ENCODE results near the gene FARS2. TPM values are rescaled to one million over a fixed set of nuclear protein-coding genes. Genes with fewer than 3 reads are reported as not detected.

FARS2 gene
- total and polyA plus RNA-seq, 2 of the 13 experiments (the other 11 are each of a cell fraction or from before 2014, with no cell fraction given) = 15.4 to 26.0 TPM

- in situ Hi-C loops (cut with HindIII; ENCODE audit: extremely low pct_ligation_motif_present, low pct_unique_long_range_greater_than_20kb) = no loop called here
- no TSS peak for BruUV-seq (replicated peaks)
Measured at GRCh38 chr6:5220443-5220842, 40.9 kb upstream of the FARS2 start.

More at GRCh38 chr6:5220443-5220842, 40.9 kb upstream of the FARS2 start:
- no peak overlapping the region for H3K4me2 ChIP-seq (ENCODE audit: low read depth, low read length)
- WGBS (ENCODE audit: low lambda C conversion rate) = 100% methylated on average over 1 of the region's 1 CpG
- H3K4me1 ChIP-seq (ENCODE audit: insufficient read depth, low read length) = no peaks in the 10 kb centered on the region
- H3K79me2 ChIP-seq (ENCODE audit: insufficient read depth, low read length) = no peaks in the 10 kb centered on the region
- no peak for DNase-seq (ENCODE audit: low spot score)
- ChIA-PET POLR2A (no interaction called here), CTCF (ENCODE audit: low intra/inter-chr PET ratio, low total read pairs) (no interaction called here)
- no peak overlapping the region for H2AFZ ChIP-seq (ENCODE audit: low read length)
- no peaks in the 10 kb centered on the region for H3K27me3 ChIP-seq (ENCODE audit: control insufficient read depth in 1 of 2, insufficient read depth in 2 of 2, low read length in 2 of 2)
- no peak for FAIRE-seq
- H3K27ac ChIP-seq (ENCODE audit: extremely low read length, insufficient read depth, low read length) = no peak overlapping the region
- no peak for ATAC-seq
- H3K9ac ChIP-seq (ENCODE audit: insufficient read depth, low read depth, low read length) = no peak overlapping the region
- H3K9me3 ChIP-seq (ENCODE audit: low read length) = no peaks in the 10 kb centered on the region
- peaks cover 6 to 24% of the 10 kb centered on the region in 2 experiments; a peak in 4 of 5 replicates for H3K36me3 ChIP-seq (replicated peaks in 1 of 2; ENCODE audit: control insufficient read depth in 1 of 2, insufficient read depth in 2 of 2, low read length in 2 of 2)
- intact Hi-C loops (cut with micrococcal nuclease; ENCODE audit: unreplicated experiment) = no loop called here
- H3K4me3 ChIP-seq (replicated peaks in 1 of 3; ENCODE audit: insufficient read depth in 1 of 3, low read depth in 2 of 3, low read length in 3 of 3) = no peak overlapping the region
- H4K20me1 ChIP-seq (ENCODE audit: insufficient read depth, low read length) = no peaks in the 10 kb centered on the region
- TF ChIP-seq KLF16 (CRISPR knock-in tag; IDR thresholded peaks at IDR 0.05) (no peak), CHCHD3 (CRISPR knock-in tag; IDR thresholded peaks at IDR 0.05) (no peak), ZNF703 (CRISPR knock-in tag; IDR thresholded peaks at IDR 0.05; ENCODE audit: borderline replicate concordance) (no peak), GATAD2A (CRISPR knock-in tag; IDR thresholded peaks at IDR 0.05) (no peak), SP140L (CRISPR knock-in tag; IDR thresholded peaks at IDR 0.05; ENCODE audit: borderline replicate concordance) (no peak), SIX1 (CRISPR knock-in tag; IDR thresholded peaks at IDR 0.05; ENCODE audit: borderline replicate concordance) (no peak), ZBTB1 (CRISPR knock-in tag; IDR thresholded peaks at IDR 0.05; ENCODE audit: borderline replicate concordance) (no peak), ZNF724P (CRISPR knock-in tag; IDR thresholded peaks at IDR 0.05; ENCODE audit: borderline replicate concordance) (no peak), ATAD3A (CRISPR knock-in tag; IDR thresholded peaks at IDR 0.05) (no peak), MEIS2 (CRISPR knock-in tag; IDR thresholded peaks at IDR 0.05) (no peak), ZNF326 (CRISPR knock-in tag; IDR thresholded peaks at IDR 0.05; ENCODE audit: borderline replicate concordance) (no peak), KDM2A (CRISPR knock-in tag; IDR thresholded peaks at IDR 0.05; ENCODE audit: borderline replicate concordance, low read depth) (no peak), ZNF207 (IDR thresholded peaks at IDR 0.05; ENCODE audit: borderline replicate concordance) (no peak), TFAP4 (IDR thresholded peaks at IDR 0.05; ENCODE audit: borderline replicate concordance, low read depth) (no peak), ZNF484 (CRISPR knock-in tag; IDR thresholded peaks at IDR 0.05; ENCODE audit: borderline replicate concordance, low read depth) (no peak), CREBL2 (CRISPR knock-in tag; IDR thresholded peaks at IDR 0.05; ENCODE audit: borderline replicate concordance) (no peak)
- TF ChIP-seq, protein P1, sequence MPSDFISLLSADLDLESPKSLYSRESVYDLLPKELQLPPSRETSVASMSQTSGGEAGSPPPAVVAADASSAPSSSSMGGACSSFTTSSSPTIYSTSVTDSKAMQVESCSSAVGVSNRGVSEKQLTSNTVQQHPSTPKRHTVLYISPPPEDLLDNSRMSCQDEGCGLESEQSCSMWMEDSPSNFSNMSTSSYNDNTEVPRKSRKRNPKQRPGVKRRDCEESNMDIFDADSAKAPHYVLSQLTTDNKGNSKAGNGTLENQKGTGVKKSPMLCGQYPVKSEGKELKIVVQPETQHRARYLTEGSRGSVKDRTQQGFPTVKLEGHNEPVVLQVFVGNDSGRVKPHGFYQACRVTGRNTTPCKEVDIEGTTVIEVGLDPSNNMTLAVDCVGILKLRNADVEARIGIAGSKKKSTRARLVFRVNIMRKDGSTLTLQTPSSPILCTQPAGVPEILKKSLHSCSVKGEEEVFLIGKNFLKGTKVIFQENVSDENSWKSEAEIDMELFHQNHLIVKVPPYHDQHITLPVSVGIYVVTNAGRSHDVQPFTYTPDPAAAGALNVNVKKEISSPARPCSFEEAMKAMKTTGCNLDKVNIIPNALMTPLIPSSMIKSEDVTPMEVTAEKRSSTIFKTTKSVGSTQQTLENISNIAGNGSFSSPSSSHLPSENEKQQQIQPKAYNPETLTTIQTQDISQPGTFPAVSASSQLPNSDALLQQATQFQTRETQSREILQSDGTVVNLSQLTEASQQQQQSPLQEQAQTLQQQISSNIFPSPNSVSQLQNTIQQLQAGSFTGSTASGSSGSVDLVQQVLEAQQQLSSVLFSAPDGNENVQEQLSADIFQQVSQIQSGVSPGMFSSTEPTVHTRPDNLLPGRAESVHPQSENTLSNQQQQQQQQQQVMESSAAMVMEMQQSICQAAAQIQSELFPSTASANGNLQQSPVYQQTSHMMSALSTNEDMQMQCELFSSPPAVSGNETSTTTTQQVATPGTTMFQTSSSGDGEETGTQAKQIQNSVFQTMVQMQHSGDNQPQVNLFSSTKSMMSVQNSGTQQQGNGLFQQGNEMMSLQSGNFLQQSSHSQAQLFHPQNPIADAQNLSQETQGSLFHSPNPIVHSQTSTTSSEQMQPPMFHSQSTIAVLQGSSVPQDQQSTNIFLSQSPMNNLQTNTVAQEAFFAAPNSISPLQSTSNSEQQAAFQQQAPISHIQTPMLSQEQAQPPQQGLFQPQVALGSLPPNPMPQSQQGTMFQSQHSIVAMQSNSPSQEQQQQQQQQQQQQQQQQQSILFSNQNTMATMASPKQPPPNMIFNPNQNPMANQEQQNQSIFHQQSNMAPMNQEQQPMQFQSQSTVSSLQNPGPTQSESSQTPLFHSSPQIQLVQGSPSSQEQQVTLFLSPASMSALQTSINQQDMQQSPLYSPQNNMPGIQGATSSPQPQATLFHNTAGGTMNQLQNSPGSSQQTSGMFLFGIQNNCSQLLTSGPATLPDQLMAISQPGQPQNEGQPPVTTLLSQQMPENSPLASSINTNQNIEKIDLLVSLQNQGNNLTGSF (CRISPR knock-in tag; IDR thresholded peaks at IDR 0.05) = no peak
- TF ChIP-seq, protein P2, sequence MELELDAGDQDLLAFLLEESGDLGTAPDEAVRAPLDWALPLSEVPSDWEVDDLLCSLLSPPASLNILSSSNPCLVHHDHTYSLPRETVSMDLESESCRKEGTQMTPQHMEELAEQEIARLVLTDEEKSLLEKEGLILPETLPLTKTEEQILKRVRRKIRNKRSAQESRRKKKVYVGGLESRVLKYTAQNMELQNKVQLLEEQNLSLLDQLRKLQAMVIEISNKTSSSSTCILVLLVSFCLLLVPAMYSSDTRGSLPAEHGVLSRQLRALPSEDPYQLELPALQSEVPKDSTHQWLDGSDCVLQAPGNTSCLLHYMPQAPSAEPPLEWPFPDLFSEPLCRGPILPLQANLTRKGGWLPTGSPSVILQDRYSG (CRISPR knock-in tag; IDR thresholded peaks at IDR 0.05) = no peak

Measured in HepG2 (cell line).